GF-D8 (cell line): ENCODE data around the gene SLC22A1.
"Not testable (repeated sequence)": the region's sequence is repeated elsewhere in the genome, so short reads cannot be mapped to it uniquely, and the experiment has no call there.

Source experiments
- DNase-seq: peaks from one replicate; lab custom pipeline; 2025; lab: John Stamatoyannopoulos, UW

Gene SLC22A1

GRCh38 chr6:160124007-160124406 is 2.4 kb downstream of the SLC22A1 start:
- DNase-seq = no peak

- no peak for DNase-seq
Observed at GRCh38 chr6:160124605-160125004, 3.0 kb downstream of the SLC22A1 start.

- not testable (repeated sequence) for DNase-seq
Observed at GRCh38 chr6:160125105-160125504, 3.5 kb downstream of the SLC22A1 start.

GRCh38 chr6:160127270-160128124 is 5.9 kb downstream of the SLC22A1 start:
- no peak for DNase-seq

- DNase-seq = no peak
Observed at GRCh38 chr6:160128125-160128683, 6.6 kb downstream of the SLC22A1 start.

GRCh38 chr6:160128879-160129516 is 7.4 kb downstream of the SLC22A1 start:
- no peak for DNase-seq

- DNase-seq = no peak
Observed at GRCh38 chr6:160129881-160130615, 8.4 kb downstream of the SLC22A1 start.

- no peak for DNase-seq
Observed at GRCh38 chr6:160130729-160131484, 9.3 kb downstream of the SLC22A1 start.

GRCh38 chr6:160131636-160132296 is 10.2 kb downstream of the SLC22A1 start:
- DNase-seq = no peak

GRCh38 chr6:160132297-160132637 is 10.7 kb downstream of the SLC22A1 start:
- DNase-seq = no peak

GRCh38 chr6:160132776-160133338 is 11.2 kb downstream of the SLC22A1 start:
- no peak for DNase-seq

- no peak for DNase-seq
Observed at GRCh38 chr6:160133441-160134336, 12.1 kb downstream of the SLC22A1 start.

- not testable (repeated sequence) for DNase-seq
Observed at GRCh38 chr6:160134337-160134751, 12.7 kb downstream of the SLC22A1 start.

- no peak for DNase-seq
Observed at GRCh38 chr6:160134779-160135547, 13.3 kb downstream of the SLC22A1 start.

- DNase-seq = no peak
Observed at GRCh38 chr6:160135907-160136655, 14.5 kb downstream of the SLC22A1 start.

GRCh38 chr6:160137130-160137988 is 15.7 kb downstream of the SLC22A1 start:
- no peak for DNase-seq
